GM12873 (cell line): ENCODE data around the gene SPAG4.

Experiments
- CTCF ChIP-seq: IDR thresholded peaks from 2 replicates; pipeline ENCODE4 v1.5.1; 2012; ENCODE audit warnings: low read depth, mild to moderate bottlenecking, moderate library complexity, low read length, control low read depth; ENCODE audit not compliant: insufficient read depth; ENCODE audit errors: missing control alignments

The SPAG4 gene

GRCh38 chr20:35619196-35620095, 3.8 kb downstream of the SPAG4 start:
- peak; percentile 83 for TF ChIP-seq CTCF

- TF ChIP-seq CTCF, result no peak
These were observed 5.4 kb downstream of the SPAG4 start for GRCh38 chr20:35620818-35621559.

- no peak for TF ChIP-seq CTCF
These were observed 5.9 kb downstream of the SPAG4 start for GRCh38 chr20:35621560-35621946.

DNA sequence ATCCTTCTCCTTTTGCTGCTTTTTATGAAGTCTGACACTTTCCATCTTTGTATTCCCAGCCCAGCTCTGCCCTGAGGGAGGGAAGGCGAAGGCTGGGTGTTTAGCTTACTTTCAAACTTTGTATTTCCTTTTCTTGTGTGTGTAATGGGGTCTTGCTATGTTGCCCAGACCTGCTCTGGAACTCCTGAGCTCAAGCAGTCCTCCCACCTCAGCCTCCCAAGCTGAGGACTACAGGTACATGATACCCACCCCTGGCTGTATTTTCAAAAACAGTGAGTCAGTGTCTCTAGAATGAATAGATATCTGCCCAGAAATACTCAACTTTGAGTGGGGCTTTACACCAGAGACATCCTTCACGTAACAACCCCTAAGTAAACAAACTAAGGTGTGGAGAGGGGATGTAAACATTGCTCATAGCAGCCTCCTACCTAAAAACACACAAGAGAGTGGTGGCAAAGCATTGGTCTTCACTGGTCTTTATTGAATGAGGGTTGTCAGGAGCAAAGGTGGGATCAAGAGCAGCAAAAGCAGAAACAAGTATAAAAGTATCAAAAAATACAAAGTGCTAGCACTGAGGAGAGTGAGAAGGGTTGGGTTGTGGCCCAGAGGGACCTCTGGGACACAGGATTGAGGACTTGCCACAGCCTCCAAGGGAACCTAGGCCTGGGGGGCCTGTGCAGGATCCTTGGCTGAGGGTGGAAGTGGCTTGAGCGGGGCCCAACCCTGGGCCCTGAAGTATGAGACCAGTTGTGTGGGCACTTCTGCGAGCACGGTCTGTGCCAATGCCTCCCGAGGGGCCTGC, 10.2 kb downstream of the SPAG4 start:
- no peak for TF ChIP-seq CTCF

DNA sequence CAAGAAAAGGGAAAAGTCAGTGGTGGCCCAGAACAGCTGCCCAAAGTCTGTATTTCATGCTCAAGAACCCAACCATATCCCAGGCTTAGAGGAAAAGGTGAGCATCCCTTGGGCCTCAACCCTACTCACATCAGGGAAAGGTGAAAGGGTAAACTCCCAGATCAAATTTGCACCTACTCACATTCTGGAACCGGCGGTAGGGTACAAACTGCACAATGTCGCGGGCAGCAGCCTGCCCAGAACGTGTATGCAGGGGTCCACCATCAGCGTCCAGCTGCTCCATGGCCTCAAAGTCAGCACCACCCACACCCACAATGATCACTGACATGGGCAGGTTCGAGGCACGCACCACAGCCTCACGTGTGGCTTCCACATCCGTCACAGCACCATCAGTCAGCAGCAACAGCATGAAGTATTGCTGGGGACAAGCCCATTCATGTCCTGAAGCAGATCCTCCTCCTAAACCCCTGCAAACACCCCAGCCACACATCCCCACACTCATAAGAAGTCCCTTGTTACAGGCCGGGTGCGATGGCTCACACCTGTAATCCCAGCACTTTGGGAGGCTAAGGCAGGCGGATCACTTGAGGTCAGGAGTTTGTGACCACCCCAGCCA, 10.9 kb downstream of the SPAG4 start:
- TF ChIP-seq CTCF, result no peak

DNA sequence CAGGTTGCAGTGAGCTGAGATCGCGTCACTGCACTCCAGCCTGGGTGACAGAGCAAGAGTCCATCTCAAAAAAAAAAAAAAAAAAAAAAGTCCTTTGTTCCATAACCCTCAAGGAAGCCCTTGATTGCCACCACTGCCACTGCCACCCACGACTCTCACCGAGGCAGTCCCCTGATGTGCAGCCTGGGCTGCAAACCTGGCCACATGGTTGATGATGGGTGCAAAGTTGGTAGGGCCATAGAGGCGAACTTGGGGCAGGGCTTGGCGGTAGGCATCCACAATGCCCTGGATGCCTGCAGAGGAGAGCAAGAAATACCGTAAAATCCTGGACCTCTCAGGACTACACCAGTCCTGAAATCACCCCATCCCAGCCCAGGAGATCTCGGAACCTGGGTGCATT, 11.5 kb downstream of the SPAG4 start:
- no peak for TF ChIP-seq CTCF
